HFFc6 (cell line): ENCODE results near the gene CYP26B1. TPM values are rescaled to one million over a fixed set of nuclear protein-coding genes. Genes with fewer than 3 reads are reported as not detected.
"Not testable (repeated sequence)": the region's sequence is repeated elsewhere in the genome, so short reads cannot be mapped to it uniquely, and the experiment has no call there.

Source experiments
- DNase-seq: peaks from one replicate; pipeline ENCODE4 v3.0.0-alpha.2; 2018
- H3K27ac Mint-ChIP-seq: 2 replicates; pipeline ENCODE4 v1.8.0; 2020; ENCODE audit warnings: mild to moderate bottlenecking, mixed read lengths
- H3K27me3 Mint-ChIP-seq: 2 replicates; pipeline ENCODE4 v1.8.0; 2021; ENCODE audit warnings: mild to moderate bottlenecking, moderate library complexity, mixed read lengths; ENCODE audit not compliant: insufficient read depth
- H3K36me3 Mint-ChIP-seq: 2 replicates; pipeline ENCODE4 v1.8.0; 2021; ENCODE audit warnings: low read depth, mixed read lengths
- H3K4me1 Mint-ChIP-seq: 2 replicates; pipeline ENCODE4 v1.8.0; 2020; ENCODE audit warnings: low read depth, mixed read lengths
- H3K4me3 Mint-ChIP-seq: 2 replicates; pipeline ENCODE4 v1.8.0; 2020; ENCODE audit warnings: mild to moderate bottlenecking, moderate library complexity, mixed read lengths
- H3K9me3 Mint-ChIP-seq: 2 replicates; pipeline ENCODE4 v1.8.0; 2020; ENCODE audit warnings: mild to moderate bottlenecking, mixed read lengths
- total RNA-seq, 6 experiments: library from RNA; stranded (reverse); fragmentation: NEBNext Ultra II Directional; extraction: Animal tissue kit (Norgen Biotek cat#: 25700); gene quantifications; 2 replicates in 1 of 6; 3 replicates in 5 of 6; pipeline ENCODE4 v1.2.3, GENCODE V29; 2021
- TF ChIP-seq, protein P1 (sequence below): fragments of 200-600 bp; sonication (generic); IDR thresholded peaks from 2 replicates; pipeline ENCODE4 v1.5.0; 2021; ENCODE audit warnings: antibody characterized with exemption, mild to moderate bottlenecking

CYP26B1 gene
- total RNA-seq, 6 experiments from 2014 or later = 0.05 to 0.66 (median 0.14) TPM; not detected in 1

DNA sequence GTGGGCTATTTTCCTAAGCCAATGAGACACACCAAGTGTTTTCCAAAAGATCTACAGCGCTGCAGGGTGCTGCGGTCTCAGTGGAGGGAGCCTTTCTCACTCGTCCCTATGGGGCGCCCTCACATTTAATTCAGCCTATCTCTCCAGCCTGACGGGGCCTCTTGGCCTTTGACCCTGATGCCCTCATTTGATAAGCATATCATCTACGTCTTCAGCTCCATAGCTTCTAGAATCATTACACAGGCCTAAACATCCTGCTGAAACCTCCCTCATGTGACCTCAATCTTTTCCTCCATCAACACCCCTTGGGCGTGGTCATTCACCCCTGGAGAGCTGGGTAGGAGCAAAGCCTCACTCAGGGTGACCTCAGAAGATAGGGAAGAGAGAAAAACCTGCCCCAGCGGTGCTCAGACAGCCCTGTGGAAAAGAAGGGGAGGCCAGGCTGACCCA is 57.4 kb downstream of the CYP26B1 start:
- no peaks in the 10 kb centered on the region for H3K36me3 Mint-ChIP-seq
- no peak overlapping the region for H3K4me3 Mint-ChIP-seq
- H3K27ac Mint-ChIP-seq = no peak overlapping the region
- TF ChIP-seq, protein P1, sequence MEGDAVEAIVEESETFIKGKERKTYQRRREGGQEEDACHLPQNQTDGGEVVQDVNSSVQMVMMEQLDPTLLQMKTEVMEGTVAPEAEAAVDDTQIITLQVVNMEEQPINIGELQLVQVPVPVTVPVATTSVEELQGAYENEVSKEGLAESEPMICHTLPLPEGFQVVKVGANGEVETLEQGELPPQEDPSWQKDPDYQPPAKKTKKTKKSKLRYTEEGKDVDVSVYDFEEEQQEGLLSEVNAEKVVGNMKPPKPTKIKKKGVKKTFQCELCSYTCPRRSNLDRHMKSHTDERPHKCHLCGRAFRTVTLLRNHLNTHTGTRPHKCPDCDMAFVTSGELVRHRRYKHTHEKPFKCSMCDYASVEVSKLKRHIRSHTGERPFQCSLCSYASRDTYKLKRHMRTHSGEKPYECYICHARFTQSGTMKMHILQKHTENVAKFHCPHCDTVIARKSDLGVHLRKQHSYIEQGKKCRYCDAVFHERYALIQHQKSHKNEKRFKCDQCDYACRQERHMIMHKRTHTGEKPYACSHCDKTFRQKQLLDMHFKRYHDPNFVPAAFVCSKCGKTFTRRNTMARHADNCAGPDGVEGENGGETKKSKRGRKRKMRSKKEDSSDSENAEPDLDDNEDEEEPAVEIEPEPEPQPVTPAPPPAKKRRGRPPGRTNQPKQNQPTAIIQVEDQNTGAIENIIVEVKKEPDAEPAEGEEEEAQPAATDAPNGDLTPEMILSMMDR = no peak
- H3K27me3 Mint-ChIP-seq = peaks cover 32% of the 10 kb centered on the region
- H3K9me3 Mint-ChIP-seq = no peaks in the 10 kb centered on the region
- H3K4me1 Mint-ChIP-seq = no peaks in the 10 kb centered on the region
- DNase-seq = no peak

DNA sequence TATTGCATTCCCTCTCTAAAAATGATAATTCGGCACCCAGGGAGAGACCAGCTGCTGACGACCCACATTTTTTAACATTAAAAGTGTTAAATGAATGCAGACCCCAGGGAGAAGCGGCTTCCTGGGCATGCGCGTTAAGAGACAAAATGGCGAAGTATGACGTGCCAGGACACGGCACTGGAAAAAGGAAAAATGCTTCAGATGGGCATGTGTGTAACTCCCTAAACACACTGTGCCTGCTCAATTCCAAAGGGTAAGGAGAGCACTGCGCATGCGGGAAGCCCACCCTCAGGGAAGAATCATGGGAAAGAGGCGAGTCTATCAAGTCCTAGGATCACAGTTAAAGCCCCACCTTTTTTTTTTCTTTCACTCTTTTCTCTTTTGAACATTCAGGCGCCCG is 58.1 kb downstream of the CYP26B1 start:
- no peaks in the 10 kb centered on the region for H3K36me3 Mint-ChIP-seq
- TF ChIP-seq, protein P1 = no peak
- H3K9me3 Mint-ChIP-seq = no peaks in the 10 kb centered on the region
- H3K27ac Mint-ChIP-seq = no peak overlapping the region
- no peak for DNase-seq
- H3K27me3 Mint-ChIP-seq = peaks cover 32% of the 10 kb centered on the region
- peaks cover 2% of the 10 kb centered on the region for H3K4me1 Mint-ChIP-seq
- H3K4me3 Mint-ChIP-seq = no peak overlapping the region

- no peak for DNase-seq
Measured at GRCh38 chr2:72089028-72089427, 58.6 kb downstream of the CYP26B1 start.

GRCh38 chr2:72086871-72087633 is 60.6 kb downstream of the CYP26B1 start:
- not testable (repeated sequence) for H3K4me1 Mint-ChIP-seq, H3K9me3 Mint-ChIP-seq, DNase-seq, H3K27ac Mint-ChIP-seq, H3K36me3 Mint-ChIP-seq, H3K4me3 Mint-ChIP-seq
- peaks cover 36% of the 10 kb centered on the region for H3K27me3 Mint-ChIP-seq

More at GRCh38 chr2:72089028-72089427, 58.6 kb downstream of the CYP26B1 start:
- Mint-ChIP-seq H3K27ac (no peak overlapping the region), H3K4me3 (no peak overlapping the region), H3K36me3 (no peaks in the 10 kb centered on the region), H3K27me3 (peaks cover 28% of the 10 kb centered on the region), H3K4me1 (peaks cover 6% of the 10 kb centered on the region), H3K9me3 (no peaks in the 10 kb centered on the region)
- TF ChIP-seq, protein P1 = no peak

- peaks cover 34% of the 10 kb centered on the region for H3K27me3 Mint-ChIP-seq
- no peak overlapping the region for H3K27ac Mint-ChIP-seq
- no peaks in the 10 kb centered on the region for H3K36me3 Mint-ChIP-seq
- no peak for DNase-seq
- TF ChIP-seq, protein P1 = no peak
- peaks cover 6% of the 10 kb centered on the region for H3K4me1 Mint-ChIP-seq
- H3K4me3 Mint-ChIP-seq = no peak overlapping the region
- no peaks in the 10 kb centered on the region for H3K9me3 Mint-ChIP-seq
Measured at GRCh38 chr2:72085513-72085912, 62.1 kb downstream of the CYP26B1 start.

DNA sequence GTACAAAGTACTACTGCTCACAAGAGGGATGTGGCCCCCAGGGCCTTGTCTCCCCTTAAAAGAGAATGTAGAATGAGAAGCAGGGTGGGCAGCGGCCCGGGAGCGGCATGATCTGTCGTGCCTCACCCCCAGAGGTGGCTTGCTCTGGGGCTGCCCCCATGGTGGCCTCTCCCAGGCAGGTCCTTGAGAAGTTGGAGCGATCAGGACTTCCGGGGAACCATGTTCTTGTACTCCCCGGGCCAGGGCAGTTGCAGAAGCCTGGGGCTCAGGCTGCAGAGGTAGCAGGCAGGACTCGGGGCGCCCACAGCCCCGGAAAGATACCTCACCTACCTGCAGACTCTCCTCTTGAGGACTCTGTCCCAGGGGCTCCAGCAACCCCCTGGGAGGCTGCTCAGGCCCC is 62.6 kb downstream of the CYP26B1 start:
- Mint-ChIP-seq H3K27ac (no peak overlapping the region), H3K27me3 (peaks cover 30% of the 10 kb centered on the region), H3K36me3 (no peaks in the 10 kb centered on the region), H3K9me3 (no peaks in the 10 kb centered on the region), H3K4me3 (no peak overlapping the region), H3K4me1 (peaks cover 6% of the 10 kb centered on the region)
- DNase-seq = no peak
- TF ChIP-seq, protein P1 = no peak
